ENCODE measurements around the gene PLVAP.

Gene PLVAP

GRCh38 chr19:17376935-17377600 lies at the start of gene PLVAP:
PLVAP (minus strand) TSS chr19:17377342; CDS start chr19:17377288, 54 bp downstream.
- no peak for DNase-seq

GRCh38 chr19:17424743-17425365 lies 47.7 kb upstream of the PLVAP start:
- DNase-seq: no peak

GRCh38 chr19:17423429-17424208 lies 46.5 kb upstream of the PLVAP start:
- no peak for DNase-seq

- DNase-seq: no peak
Observed at GRCh38 chr19:17421942-17422341, 44.8 kb upstream of the PLVAP start.

- DNase-seq: peak; percentile 35
Observed at GRCh38 chr19:17420475-17420924, 43.4 kb upstream of the PLVAP start.

GRCh38 chr19:17419621-17420474 lies 42.7 kb upstream of the PLVAP start, which contains the start of gene MVB12A:
MVB12A (plus strand) TSS chr19:17420047; CDS start chr19:17420136, 89 bp downstream.
- peak; percentile 94 for DNase-seq

- DNase-seq: no peak
Observed at GRCh38 chr19:17419154-17419620, 42.0 kb upstream of the PLVAP start.

GRCh38 chr19:17418710-17419109 lies 41.6 kb upstream of the PLVAP start:
- DNase-seq: no peak

GRCh38 chr19:17415121-17415520 lies 38.0 kb upstream of the PLVAP start:
- DNase-seq: no peak

GRCh38 chr19:17414097-17414496 lies 37.0 kb upstream of the PLVAP start:
- DNase-seq: no peak

- no peak for DNase-seq
Observed at GRCh38 chr19:17411801-17412200, 34.7 kb upstream of the PLVAP start.

- DNase-seq: no peak
Observed at GRCh38 chr19:17409990-17410389, 32.8 kb upstream of the PLVAP start.

GRCh38 chr19:17406887-17407196 lies 29.7 kb upstream of the PLVAP start:
- no peak for DNase-seq

GRCh38 chr19:17406046-17406886 lies 29.1 kb upstream of the PLVAP start:
- DNase-seq: no peak

GRCh38 chr19:17405250-17406045 lies 28.3 kb upstream of the PLVAP start, which contains the start of gene BST2:
BST2 (minus strand) TSS chr19:17405630; CDS start chr19:17405575, 55 bp downstream.
- DNase-seq: peak; percentile 42

GRCh38 chr19:17404621-17405249 lies 27.6 kb upstream of the PLVAP start:
- DNase-seq: no peak

GRCh38 chr19:17404015-17404414 lies 26.9 kb upstream of the PLVAP start:
- no peak for DNase-seq

- DNase-seq: peak; percentile 53
Observed at GRCh38 chr19:17402982-17403855, 26.1 kb upstream of the PLVAP start.

- DNase-seq: no peak
Observed at GRCh38 chr19:17401628-17402027, 24.5 kb upstream of the PLVAP start.

Data from activated T-cell treated with anti-CD3 and anti-CD28 coated beads, Interleukin-2, amount 50 U/mL, for 1 hour (primary cell).